Heart left ventricle (tissue), 16 donors: ENCODE results near the gene NSD1. TPM values are rescaled to one million over a fixed set of nuclear protein-coding genes. Genes with fewer than 3 reads are reported as not detected.

ENCODE experiments used
- ATAC-seq, 4 donors: fragments of 200-7000 bp; cut with Tn5 transposase; one replicate each; pipeline ENCODE4 v1.9.1; 2020 to 2022; ENCODE audit warnings: moderate library complexity in 4 of 4, mild to moderate bottlenecking in 3 of 4, moderate number of reproducible peaks in 1 of 4
- DNase-seq, 5 donors: peaks; one replicate each; pipeline ENCODE4 v3.0.0-alpha.2; 2020
- H3K27ac ChIP-seq, 12 donors: fragments of 200-600 bp; sonication (generic) in 4 of 12; one replicate each; pipeline versions ENCODE4 v1.5.0 to v1.8.0; 2016 to 2022; ENCODE audit warnings: mild to moderate bottlenecking in 2 of 12
- H3K27me3 ChIP-seq, 9 donors: fragments of 200-600 bp; sonication (generic) in 2 of 9; one replicate each; pipeline versions ENCODE4 v1.5.1 to v1.8.0; 2016 to 2022; ENCODE audit warnings: mild to moderate bottlenecking in 3 of 9
- H3K36me3 ChIP-seq, 9 donors: fragments of 200-600 bp; sonication (generic) in 2 of 9; one replicate each; pipeline versions ENCODE4 v1.5.0 to v1.8.0; 2018 to 2022; ENCODE audit warnings: mild to moderate bottlenecking in 2 of 9
- H3K4me1 ChIP-seq, 12 donors: fragments of 200-600 bp; sonication (generic) in 4 of 12; one replicate each; pipeline versions ENCODE4 v1.5.0 to v1.8.0; 2016 to 2022; ENCODE audit warnings: mild to moderate bottlenecking in 3 of 12
- H3K4me3 ChIP-seq, 12 donors: fragments of 200-600 bp; sonication (generic) in 4 of 12; one replicate each; pipeline versions ENCODE4 v1.5.0 to v1.8.0; 2017 to 2022; ENCODE audit warnings: mild to moderate bottlenecking in 9 of 12, moderate library complexity in 4 of 12
- H3K9me3 ChIP-seq, 12 donors: fragments of 200-600 bp; sonication (generic) in 4 of 12; one replicate each; pipeline versions ENCODE4 v1.5.0 to v1.8.0; 2016 to 2022; ENCODE audit warnings: mild to moderate bottlenecking in 1 of 12
- POLR2A ChIP-seq, 2 donors: fragments of 450-650 bp; IDR thresholded peaks; one replicate each; pipeline ENCODE4 v1.6.1; 2017; ENCODE audit warnings: antibody characterized with exemption in 2 of 2, mild to moderate bottlenecking in 2 of 2, moderate library complexity in 2 of 2
- WGBS, 4 donors: extraction: QIAGEN DNeasy Blood & Tissue Kit in 2 of 4; methylation state at CpG; one replicate each; pipeline versions ENCODE4 v1.1.5 to v1.1.7; 2013 to 2018; 5-methylcytosine and 5-hydroxymethylcytosine counted together
- intact Hi-C, 10 donors: fragments of 100-400 bp; cut with DNase I; formaldehyde crosslinking; loops; one replicate each; pipeline versions ENCODE4 v1.11.1 to v1.14.2; 2022
- polyA plus RNA-seq, 2 donors: library from polyadenylated mRNA; stranded (reverse); fragments of 200-250 nt; gene quantifications; one replicate each; pipeline ENCODE4 v1.2.3, GENCODE V29; 2013
- total RNA-seq, 9 donors: library from RNA; depleted of rRNA in 2 of 9; stranded (reverse); fragments of >200 nt in 2 of 9; fragmentation: NEBNext Ultra II Directional in 3 of 9; extraction: Animal tissue kit (Norgen Biotek cat#: 25700) in 3 of 9; gene quantifications; one replicate each; pipeline versions ENCODE4 v1.1.0 to v1.2.4, GENCODE V29; 2016 to 2023
- TF ChIP-seq, protein P1 (sequence below), 12 donors: fragments of 200-600 bp; sonication (generic) in 4 of 12; IDR thresholded peaks; one replicate each; pipeline versions ENCODE4 v1.5.0 to v1.8.0; 2018 to 2022; ENCODE audit warnings: antibody characterized with exemption in 12 of 12, mild to moderate bottlenecking in 5 of 12
- donor health status: ischemic (EF 13 %, LVEDD 7.1; RV severe dilation, severe dysfunction).
- donor health status: healthy with polysubstance abuse.
- donor health status: DM: no; HTN: yes; CAD: no.
- donor health status: DM: no; HTN: no; CAD: no.
- donor health status: ischemic (EF 25% LVEDD 6.9; RV normal size, moderate dysfunction).
- donor health status: ischemic (EF 25% LVEDD 5.7; RV mildly dilated, moderate dysfunction).
- donor health status: healthy.
- donor health status: DM: yes; HTN: yes; CAD: no.
- donor health status: ischemic (EF 35%, LVEDD 5.7; RV mildly dilated, moderate dysfunction).
- donor health status: nonischemic (EF 11% LVEDD 7.7; RV severe dilation, severe dysfunction).
- donor health status: DM: yes; HTN: yes; CAD: no.
- donor health status: PGD.
- donor health status: ischemic (EF 29% LVEDD 5.4; RV normal size, mild dysfunction).
- donor health status: nonischemic (EF 23%, LVEDD 6.1; RV moderate dilation, normal function).

The NSD1 gene
- total and polyA plus RNA-seq, 11 donors = 10.9 to 64.6 (median 43.9) TPM

GRCh38 chr5:177183142-177183541 is 49.6 kb downstream of the NSD1 start:
- no peak for TF ChIP-seq POLR2A (IDR thresholded peaks at IDR 0.05)
- TF ChIP-seq, protein P1, sequence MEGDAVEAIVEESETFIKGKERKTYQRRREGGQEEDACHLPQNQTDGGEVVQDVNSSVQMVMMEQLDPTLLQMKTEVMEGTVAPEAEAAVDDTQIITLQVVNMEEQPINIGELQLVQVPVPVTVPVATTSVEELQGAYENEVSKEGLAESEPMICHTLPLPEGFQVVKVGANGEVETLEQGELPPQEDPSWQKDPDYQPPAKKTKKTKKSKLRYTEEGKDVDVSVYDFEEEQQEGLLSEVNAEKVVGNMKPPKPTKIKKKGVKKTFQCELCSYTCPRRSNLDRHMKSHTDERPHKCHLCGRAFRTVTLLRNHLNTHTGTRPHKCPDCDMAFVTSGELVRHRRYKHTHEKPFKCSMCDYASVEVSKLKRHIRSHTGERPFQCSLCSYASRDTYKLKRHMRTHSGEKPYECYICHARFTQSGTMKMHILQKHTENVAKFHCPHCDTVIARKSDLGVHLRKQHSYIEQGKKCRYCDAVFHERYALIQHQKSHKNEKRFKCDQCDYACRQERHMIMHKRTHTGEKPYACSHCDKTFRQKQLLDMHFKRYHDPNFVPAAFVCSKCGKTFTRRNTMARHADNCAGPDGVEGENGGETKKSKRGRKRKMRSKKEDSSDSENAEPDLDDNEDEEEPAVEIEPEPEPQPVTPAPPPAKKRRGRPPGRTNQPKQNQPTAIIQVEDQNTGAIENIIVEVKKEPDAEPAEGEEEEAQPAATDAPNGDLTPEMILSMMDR (IDR thresholded peaks at IDR 0.05) = no peak
- Histone ChIP-seq H3K36me3 (peaks cover 0 to 22% (median 7%) of the 10 kb centered on the region in 9 donors), H3K4me1 (peaks cover 0 to 22% (median 5%) of the 10 kb centered on the region in 12 donors), H3K9me3 (no peaks in the 10 kb centered on the region), H3K4me3 (no peak overlapping the region), H3K27me3 (no peaks in the 10 kb centered on the region), H3K27ac (no peak overlapping the region)
- no peak for DNase-seq
- WGBS, 4 donors = 97 to 98% (median 97%) methylated on average over 3 of the region's 3 CpGs
- intact Hi-C loops = no loop called here
- no peak for ATAC-seq

GRCh38 chr5:177183766-177184360 is 50.3 kb downstream of the NSD1 start:
- no peaks in the 10 kb centered on the region for H3K27me3 ChIP-seq
- ATAC-seq = no peak
- WGBS, 4 donors = 32 to 41% (median 37%) methylated on average over 3 of the region's 3 CpGs

DNA sequence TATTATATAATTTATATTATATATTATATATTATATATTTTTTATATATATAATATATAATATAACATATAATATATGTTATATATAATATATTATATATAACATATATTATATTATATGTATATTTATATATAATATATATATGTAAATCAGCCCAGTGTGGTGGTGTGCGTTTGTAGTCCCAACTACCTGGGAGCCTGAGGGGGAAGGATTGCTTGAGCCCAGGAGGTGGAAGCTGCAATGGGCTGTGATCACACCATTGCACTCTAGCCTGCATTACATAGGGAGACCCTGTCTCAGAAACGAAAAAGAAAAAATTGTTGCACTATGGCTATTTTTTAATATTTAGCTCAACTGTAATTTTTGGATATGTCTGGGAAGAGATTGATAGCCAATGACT is 52.4 kb downstream of the NSD1 start:
- ATAC-seq (no peak), DNase-seq (no peak)
- Histone ChIP-seq H3K4me3 (no peak overlapping the region), H3K36me3 (peaks cover 0 to 21% (median 7%) of the 10 kb centered on the region in 9 donors), H3K4me1 (peaks cover 0 to 22% (median 5%) of the 10 kb centered on the region in 12 donors), H3K9me3 (no peaks in the 10 kb centered on the region), H3K27ac (no peak overlapping the region), H3K27me3 (no peaks in the 10 kb centered on the region)
- no peak for TF ChIP-seq POLR2A (IDR thresholded peaks at IDR 0.05)
- TF ChIP-seq, protein P1 (IDR thresholded peaks at IDR 0.05) = no peak
- WGBS, 4 donors = 87 to 97% (median 88%) methylated on average over 2 of the region's 2 CpGs
- intact Hi-C loops = no loop called here

More at GRCh38 chr5:177183766-177184360, 50.3 kb downstream of the NSD1 start:
- TF ChIP-seq, protein P1 (IDR thresholded peaks at IDR 0.05) = no peak
- no peak for TF ChIP-seq POLR2A (IDR thresholded peaks at IDR 0.05)
- Histone ChIP-seq H3K27ac (peak overlapping the region in 1 of 12 donors; percentile 16), H3K36me3 (peaks cover 0 to 21% (median 7%) of the 10 kb centered on the region in 9 donors), H3K4me3 (no peak overlapping the region), H3K9me3 (no peaks in the 10 kb centered on the region), H3K4me1 (peaks cover 0 to 22% (median 6%) of the 10 kb centered on the region in 12 donors)
- intact Hi-C loops = no loop called here
- DNase-seq = no peak

- intact Hi-C loops = no loop called here
- peaks cover 0 to 16% (median 7%) of the 10 kb centered on the region in 9 donors for H3K36me3 ChIP-seq
- no peak for ATAC-seq
- no peaks in the 10 kb centered on the region for H3K9me3 ChIP-seq
- H3K27me3 ChIP-seq = no peaks in the 10 kb centered on the region
- H3K27ac ChIP-seq = no peak overlapping the region
- no peak for DNase-seq
- no peak overlapping the region for H3K4me3 ChIP-seq
- no peak for TF ChIP-seq POLR2A (IDR thresholded peaks at IDR 0.05)
- TF ChIP-seq, protein P1 (IDR thresholded peaks at IDR 0.05) = no peak
- 94 to 98% (median 96%) methylated on average over 6 of the region's 6 CpGs for WGBS, 4 donors
- peaks cover 0 to 22% (median 5%) of the 10 kb centered on the region in 12 donors for H3K4me1 ChIP-seq
Measured at GRCh38 chr5:177186645-177187044, 53.1 kb downstream of the NSD1 start.
